ENCODE results near the gene PREX1.

PREX1 gene

GRCh38 chr20:48658198-48658476, 169.7 kb downstream of the PREX1 start:
- Histone ChIP-seq H3K36me3 (ENCODE audit: insufficient read depth, insufficient read length, low read length) (peaks cover 57% of the 10 kb centered on the region), H3K9ac (ENCODE audit: insufficient read length, low read depth) (peak overlapping the region; percentile 39), H3K4me1 (ENCODE audit: insufficient read depth, insufficient read length) (peaks cover 7% of the 10 kb centered on the region), H3K9me3 (ENCODE audit: insufficient read depth, low read length) (peaks cover 15% of the 10 kb centered on the region), H3K4me3 (ENCODE audit: insufficient read length, low read depth) (no peak overlapping the region), H3K27me3 (ENCODE audit: insufficient read depth, insufficient read length) (no peaks in the 10 kb centered on the region)
- TF ChIP-seq ZNF274 (IDR thresholded peaks at IDR 0.05; ENCODE audit: low read depth, low read length) = no peak
- no peak for TF ChIP-seq SUZ12 (IDR thresholded peaks at IDR 0.05; ENCODE audit: extremely low read depth, insufficient read depth, insufficient read length)
- no peak for TF ChIP-seq YY1 (IDR thresholded peaks at IDR 0.05; ENCODE audit: insufficient read depth, insufficient read length)
- DNase-seq (ENCODE audit: low read depth, low spot score) = no peak

GRCh38 chr20:48657426-48658197, 170.2 kb downstream of the PREX1 start:
- peak; percentile 78 for DNase-seq (ENCODE audit: low read depth, low spot score)
- TF ChIP-seq SUZ12 (IDR thresholded peaks at IDR 0.05; ENCODE audit: extremely low read depth, insufficient read depth, insufficient read length) (no peak), ZNF274 (IDR thresholded peaks at IDR 0.05; ENCODE audit: low read depth, low read length) (no peak), YY1 (IDR thresholded peaks at IDR 0.05; ENCODE audit: insufficient read depth, insufficient read length) (no peak)
- no peaks in the 10 kb centered on the region for H3K27me3 ChIP-seq (ENCODE audit: insufficient read depth, insufficient read length)
- peaks cover 7% of the 10 kb centered on the region for H3K4me1 ChIP-seq (ENCODE audit: insufficient read depth, insufficient read length)
- H3K4me3 ChIP-seq (ENCODE audit: insufficient read length, low read depth) = no peak overlapping the region
- H3K9ac ChIP-seq (ENCODE audit: insufficient read length, low read depth) = peak overlapping the region; percentile 39
- peaks cover 15% of the 10 kb centered on the region for H3K9me3 ChIP-seq (ENCODE audit: insufficient read depth, low read length)
- H3K36me3 ChIP-seq (ENCODE audit: insufficient read depth, insufficient read length, low read length) = peaks cover 60% of the 10 kb centered on the region

GRCh38 chr20:48656661-48657211, 171.1 kb downstream of the PREX1 start:
- Histone ChIP-seq H3K9ac (ENCODE audit: insufficient read length, low read depth) (peak overlapping the region; percentile 39), H3K9me3 (ENCODE audit: insufficient read depth, low read length) (peaks cover 15% of the 10 kb centered on the region), H3K36me3 (ENCODE audit: insufficient read depth, insufficient read length, low read length) (peaks cover 69% of the 10 kb centered on the region), H3K27me3 (ENCODE audit: insufficient read depth, insufficient read length) (no peaks in the 10 kb centered on the region), H3K4me1 (ENCODE audit: insufficient read depth, insufficient read length) (peaks cover 7% of the 10 kb centered on the region), H3K4me3 (ENCODE audit: insufficient read length, low read depth) (no peak overlapping the region)
- DNase-seq (ENCODE audit: low read depth, low spot score) = no peak
- TF ChIP-seq ZNF274 (IDR thresholded peaks at IDR 0.05; ENCODE audit: low read depth, low read length) = no peak
- no peak for TF ChIP-seq SUZ12 (IDR thresholded peaks at IDR 0.05; ENCODE audit: extremely low read depth, insufficient read depth, insufficient read length)
- no peak for TF ChIP-seq YY1 (IDR thresholded peaks at IDR 0.05; ENCODE audit: insufficient read depth, insufficient read length)

GRCh38 chr20:48656137-48656536, 171.7 kb downstream of the PREX1 start:
- peaks cover 7% of the 10 kb centered on the region for H3K4me1 ChIP-seq (ENCODE audit: insufficient read depth, insufficient read length)
- peaks cover 15% of the 10 kb centered on the region for H3K9me3 ChIP-seq (ENCODE audit: insufficient read depth, low read length)
- H3K4me3 ChIP-seq (ENCODE audit: insufficient read length, low read depth) = no peak overlapping the region
- H3K36me3 ChIP-seq (ENCODE audit: insufficient read depth, insufficient read length, low read length) = peaks cover 75% of the 10 kb centered on the region
- TF ChIP-seq ZNF274 (IDR thresholded peaks at IDR 0.05; ENCODE audit: low read depth, low read length) (no peak), YY1 (IDR thresholded peaks at IDR 0.05; ENCODE audit: insufficient read depth, insufficient read length) (no peak), SUZ12 (IDR thresholded peaks at IDR 0.05; ENCODE audit: extremely low read depth, insufficient read depth, insufficient read length) (no peak)
- H3K9ac ChIP-seq (ENCODE audit: insufficient read length, low read depth) = no peak overlapping the region
- H3K27me3 ChIP-seq (ENCODE audit: insufficient read depth, insufficient read length) = no peaks in the 10 kb centered on the region
- DNase-seq (ENCODE audit: low read depth, low spot score) = no peak

GRCh38 chr20:48653706-48654051, 174.1 kb downstream of the PREX1 start:
- Histone ChIP-seq H3K36me3 (ENCODE audit: insufficient read depth, insufficient read length, low read length) (peaks cover 85% of the 10 kb centered on the region), H3K9ac (ENCODE audit: insufficient read length, low read depth) (no peak overlapping the region), H3K9me3 (ENCODE audit: insufficient read depth, low read length) (no peaks in the 10 kb centered on the region), H3K27me3 (ENCODE audit: insufficient read depth, insufficient read length) (no peaks in the 10 kb centered on the region), H3K4me1 (ENCODE audit: insufficient read depth, insufficient read length) (peaks cover 4% of the 10 kb centered on the region), H3K4me3 (ENCODE audit: insufficient read length, low read depth) (no peak overlapping the region)
- no peak for DNase-seq (ENCODE audit: low read depth, low spot score)
- TF ChIP-seq YY1 (IDR thresholded peaks at IDR 0.05; ENCODE audit: insufficient read depth, insufficient read length) (no peak), SUZ12 (IDR thresholded peaks at IDR 0.05; ENCODE audit: extremely low read depth, insufficient read depth, insufficient read length) (no peak), ZNF274 (IDR thresholded peaks at IDR 0.05; ENCODE audit: low read depth, low read length) (no peak)

GRCh38 chr20:48652961-48653705, 174.7 kb downstream of the PREX1 start:
- DNase-seq (ENCODE audit: low read depth, low spot score) = no peak
- peaks cover 89% of the 10 kb centered on the region for H3K36me3 ChIP-seq (ENCODE audit: insufficient read depth, insufficient read length, low read length)
- H3K9ac ChIP-seq (ENCODE audit: insufficient read length, low read depth) = no peak overlapping the region
- H3K9me3 ChIP-seq (ENCODE audit: insufficient read depth, low read length) = no peaks in the 10 kb centered on the region
- peaks cover 2% of the 10 kb centered on the region for H3K4me1 ChIP-seq (ENCODE audit: insufficient read depth, insufficient read length)
- TF ChIP-seq SUZ12 (IDR thresholded peaks at IDR 0.05; ENCODE audit: extremely low read depth, insufficient read depth, insufficient read length) = no peak
- TF ChIP-seq ZNF274 (IDR thresholded peaks at IDR 0.05; ENCODE audit: low read depth, low read length) = no peak
- TF ChIP-seq YY1 (IDR thresholded peaks at IDR 0.05; ENCODE audit: insufficient read depth, insufficient read length) = no peak
- H3K27me3 ChIP-seq (ENCODE audit: insufficient read depth, insufficient read length) = no peaks in the 10 kb centered on the region
- H3K4me3 ChIP-seq (ENCODE audit: insufficient read length, low read depth) = no peak overlapping the region

- Histone ChIP-seq H3K4me1 (ENCODE audit: insufficient read depth, insufficient read length) (no peaks in the 10 kb centered on the region), H3K9me3 (ENCODE audit: insufficient read depth, low read length) (no peaks in the 10 kb centered on the region), H3K4me3 (ENCODE audit: insufficient read length, low read depth) (no peak overlapping the region), H3K36me3 (ENCODE audit: insufficient read depth, insufficient read length, low read length) (peaks cover 88% of the 10 kb centered on the region), H3K27me3 (ENCODE audit: insufficient read depth, insufficient read length) (no peaks in the 10 kb centered on the region), H3K9ac (ENCODE audit: insufficient read length, low read depth) (no peak overlapping the region)
- no peak for TF ChIP-seq YY1 (IDR thresholded peaks at IDR 0.05; ENCODE audit: insufficient read depth, insufficient read length)
- TF ChIP-seq ZNF274 (IDR thresholded peaks at IDR 0.05; ENCODE audit: low read depth, low read length) = no peak
- TF ChIP-seq SUZ12 (IDR thresholded peaks at IDR 0.05; ENCODE audit: extremely low read depth, insufficient read depth, insufficient read length) = no peak
- DNase-seq (ENCODE audit: low read depth, low spot score) = no peak
These were observed 175.8 kb downstream of the PREX1 start for GRCh38 chr20:48651960-48652359.

Data from NT2/D1 (cell line).